ENCODE data around the gene MMP28.

- TF ChIP-seq NFRKB (IDR thresholded peaks at IDR 0.05) (no peak), HDGF (IDR thresholded peaks at IDR 0.05; ENCODE audit: borderline replicate concordance) (no peak), SP1 (IDR thresholded peaks at IDR 0.05) (no peak), FOXM1 (IDR thresholded peaks at IDR 0.05; ENCODE audit: borderline replicate concordance) (no peak), TARDBP (IDR thresholded peaks at IDR 0.05) (no peak), SUZ12 (IDR thresholded peaks at IDR 0.05) (no peak), ARNT (IDR thresholded peaks at IDR 0.05) (no peak), BHLHE40 (IDR thresholded peaks at IDR 0.05; ENCODE audit: borderline replicate concordance) (no peak), FOXK2 (IDR thresholded peaks at IDR 0.05) (no peak), ZNF384 (IDR thresholded peaks at IDR 0.05) (no peak), ELF4 (IDR thresholded peaks at IDR 0.05) (no peak)
Observed at GRCh38 chr17:35742496-35742895, 52.9 kb downstream of the MMP28 start.
